NCI-H2081 treated with DMSO at 0.1 percent for 48 hours (cell line): ENCODE results near the gene ZBTB7B.

Experiments used
- DNase-seq: peaks from one replicate; lab custom pipeline; 2025; lab: John Stamatoyannopoulos, UW

The ZBTB7B gene

GRCh38 chr1:155017041-155017945 is 14.7 kb downstream of the ZBTB7B start:
- DNase-seq = no peak

DNA sequence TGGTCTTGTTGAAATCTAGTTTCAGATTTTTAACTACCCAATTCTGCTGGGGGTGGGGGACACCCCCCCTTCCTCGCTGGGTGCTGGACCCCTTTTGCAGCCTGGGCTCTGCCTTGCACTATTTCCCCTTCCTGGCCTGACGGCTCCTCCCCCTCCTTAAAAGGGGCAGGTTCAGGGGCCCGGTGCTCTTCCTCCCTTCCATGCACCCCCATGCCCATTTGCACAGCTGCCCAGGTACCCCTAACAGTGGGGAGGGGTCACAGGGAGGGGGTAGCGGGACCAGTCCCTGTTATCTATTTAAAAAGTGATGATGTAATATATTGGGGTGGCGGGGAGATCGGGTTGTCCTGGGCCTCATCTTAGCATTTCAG is 15.3 kb downstream of the ZBTB7B start:
- no peak for DNase-seq

DNA sequence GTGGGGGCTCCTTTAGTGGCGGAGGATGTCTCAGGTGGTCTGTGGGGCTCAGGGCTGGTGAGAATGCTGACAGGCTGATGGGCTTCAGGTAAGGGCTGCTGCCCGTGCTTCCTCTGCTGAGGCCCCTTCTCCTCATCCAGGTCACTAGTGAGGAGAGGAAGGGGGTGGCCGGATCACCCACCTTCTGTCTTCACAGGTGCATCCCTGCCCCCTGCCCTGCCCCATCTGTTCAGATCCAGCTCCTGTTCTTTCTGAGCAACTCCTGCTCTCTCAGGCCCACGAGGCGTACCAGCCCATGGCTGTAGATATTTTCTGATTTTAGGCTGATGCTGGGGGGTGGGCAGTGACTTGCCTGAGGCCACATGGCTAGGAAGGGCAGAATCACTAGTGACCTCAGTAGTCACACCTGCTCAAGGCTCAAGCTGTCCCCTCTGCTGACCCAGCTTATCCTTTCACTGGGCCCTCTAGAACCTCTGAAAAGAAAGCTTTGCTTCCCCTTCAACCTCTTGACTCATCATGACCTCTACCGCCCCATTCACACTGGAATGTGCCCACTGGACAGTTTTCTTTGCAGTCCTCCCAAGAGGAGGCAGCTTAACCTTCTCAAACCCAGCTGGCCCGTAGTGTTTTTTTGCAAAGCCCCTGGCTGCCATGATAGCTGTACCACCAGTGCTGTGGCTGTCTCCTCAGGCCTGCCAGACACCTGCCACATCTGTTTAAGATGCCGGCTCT is 16.2 kb downstream of the ZBTB7B start:
- no peak for DNase-seq

- DNase-seq = no peak
Observed at GRCh38 chr1:155019377-155020245, 17.0 kb downstream of the ZBTB7B start.

DNA sequence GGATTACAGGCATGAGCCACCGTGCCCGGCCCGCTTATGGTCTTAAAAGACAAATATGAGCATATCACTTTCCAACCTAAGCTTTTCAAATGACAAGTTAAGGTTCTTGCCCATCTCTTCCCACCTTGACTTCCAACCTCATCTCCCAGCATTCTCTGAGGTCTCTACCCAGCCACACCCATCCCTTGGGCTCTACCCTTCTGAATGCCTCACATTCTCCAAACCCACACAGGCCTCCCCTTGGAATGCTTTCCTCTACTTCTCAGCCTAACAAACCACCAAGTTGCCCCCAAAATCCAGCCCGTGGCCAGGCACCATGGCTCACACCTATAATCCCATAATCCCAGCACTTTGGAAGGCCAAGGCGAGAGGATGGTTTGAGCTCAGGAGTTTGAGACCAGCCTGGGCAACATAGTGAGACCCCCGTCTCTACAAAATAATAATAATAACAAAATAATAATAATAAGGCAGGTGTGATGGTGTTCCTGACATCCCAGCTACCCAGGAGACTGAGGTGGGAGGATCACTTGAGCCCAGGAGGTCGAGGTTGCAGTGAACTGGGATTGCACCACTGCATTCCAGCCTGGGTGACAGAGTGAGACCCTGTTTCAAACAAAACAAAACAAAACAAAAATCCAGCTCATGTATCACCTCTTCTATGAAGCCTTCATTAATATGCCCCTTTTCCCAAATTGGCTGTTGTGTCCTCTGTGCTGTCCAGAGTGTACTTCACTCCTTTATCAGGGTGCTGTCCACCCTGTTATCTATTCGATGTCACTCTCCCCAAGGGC is 19.7 kb downstream of the ZBTB7B start:
- DNase-seq = no peak

- DNase-seq = no peak
Observed at GRCh38 chr1:155022927-155023236, 20.3 kb downstream of the ZBTB7B start.

GRCh38 chr1:155023627-155024026 is 21.0 kb downstream of the ZBTB7B start:
- DNase-seq = no peak

DNA sequence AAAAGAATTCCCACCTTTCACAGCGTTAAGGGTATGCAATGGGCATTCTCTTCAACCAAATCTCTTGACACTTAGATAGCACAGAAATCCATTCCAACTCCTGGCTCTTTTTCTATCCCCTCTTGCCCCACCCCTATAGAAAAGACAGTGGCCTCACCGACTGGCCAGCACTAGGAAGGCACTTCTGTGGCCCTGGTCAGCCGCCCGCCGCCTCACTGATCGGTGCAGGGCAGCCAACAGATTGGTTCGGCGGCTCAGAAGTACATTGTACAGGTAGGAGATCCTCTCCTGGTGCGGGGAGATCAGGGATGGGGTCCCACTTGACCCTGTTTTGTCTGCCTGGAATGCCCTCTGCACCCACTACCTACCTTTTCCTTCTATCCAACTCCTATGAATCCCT is 21.7 kb downstream of the ZBTB7B start:
- no peak for DNase-seq

GRCh38 chr1:155026154-155026553 is 23.6 kb downstream of the ZBTB7B start:
- DNase-seq = no peak

DNA sequence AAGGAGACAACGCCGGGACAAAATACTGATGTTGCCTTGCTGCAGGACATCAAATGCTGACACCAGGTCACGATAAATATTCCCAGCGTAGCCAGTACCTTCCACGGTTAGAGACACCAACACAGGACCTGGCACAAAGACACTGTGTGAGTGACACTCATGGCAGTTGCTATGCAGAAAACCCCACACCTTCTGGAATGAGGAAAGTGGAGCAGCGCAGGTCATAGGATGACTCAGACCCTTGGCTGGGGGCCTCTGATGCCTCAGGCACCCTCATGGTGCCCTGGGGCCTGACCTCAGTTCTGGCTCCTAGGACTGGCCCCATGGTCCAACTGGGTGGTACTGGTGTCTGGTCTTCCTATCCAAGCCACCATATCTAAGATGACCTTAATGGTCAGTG is 24.0 kb downstream of the ZBTB7B start:
- DNase-seq = no peak

DNA sequence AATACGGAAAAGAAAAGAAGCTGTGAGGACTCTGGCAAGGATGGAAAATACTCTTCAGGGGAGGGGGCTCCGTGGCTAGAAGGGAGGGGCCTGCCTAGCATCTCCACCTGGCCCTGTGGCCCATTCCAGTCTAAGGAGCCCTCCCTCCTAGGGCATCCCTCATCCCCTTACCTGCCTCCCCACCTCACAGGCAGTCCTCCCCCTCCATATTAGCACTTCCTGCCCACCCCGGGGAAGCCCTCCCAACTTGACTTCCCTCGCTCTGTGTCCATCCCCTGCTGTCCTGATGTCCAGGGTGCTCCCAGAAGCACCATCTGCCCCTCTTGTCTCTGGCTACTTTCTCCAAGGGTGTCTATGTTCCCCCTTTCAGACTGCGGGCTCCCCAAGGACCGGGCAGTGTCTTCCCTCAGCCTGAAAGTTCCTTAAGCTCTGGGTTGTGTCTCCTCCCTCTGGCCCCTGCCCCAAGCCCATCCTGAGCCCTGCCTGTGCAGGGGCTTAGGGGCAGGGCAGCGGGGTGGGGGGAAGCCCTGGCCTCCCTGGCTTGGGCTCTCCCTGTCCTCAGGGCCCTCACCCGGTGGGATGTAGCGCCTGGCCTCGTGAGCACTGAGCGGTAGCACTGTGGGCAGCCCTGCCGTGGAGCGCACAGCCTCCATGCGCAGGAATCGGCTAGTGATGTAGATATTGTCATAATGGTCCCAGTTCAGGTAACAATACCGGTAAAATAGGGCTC is 27.1 kb downstream of the ZBTB7B start:
- no peak for DNase-seq

- no peak for DNase-seq
Observed at GRCh38 chr1:155030243-155030795, 27.7 kb downstream of the ZBTB7B start.

DNA sequence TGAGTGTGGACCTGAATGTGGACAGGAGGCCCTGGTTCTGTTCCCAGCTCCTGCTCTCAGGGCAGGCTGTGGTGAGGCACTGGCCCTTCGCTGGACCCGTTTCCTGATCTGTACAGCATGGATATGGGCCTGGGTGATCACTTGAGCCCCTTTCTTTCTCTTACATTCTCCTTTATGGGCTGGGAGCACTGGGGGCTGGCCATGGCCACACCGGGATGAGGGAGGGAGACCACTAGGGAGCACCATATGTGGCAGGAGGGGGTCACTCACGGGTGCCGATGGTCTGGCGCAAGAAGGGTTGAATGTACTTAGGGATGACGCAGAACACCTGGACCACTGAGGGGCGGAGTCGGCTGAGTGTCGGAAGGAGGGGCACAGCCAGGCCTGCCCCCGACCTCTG is 28.3 kb downstream of the ZBTB7B start:
- no peak for DNase-seq

GRCh38 chr1:155032886-155033285 is 30.3 kb downstream of the ZBTB7B start:
- no peak for DNase-seq

- DNase-seq = no peak
Observed at GRCh38 chr1:155033524-155033923, 30.9 kb downstream of the ZBTB7B start, which contains the start of the genes DCST1 and DCST2. Gene DCST1, plus strand, starts transcription at chr1:155033824. Its CDS starts 213 bp downstream, at chr1:155034037. Gene DCST2, minus strand, starts transcription at chr1:155033781. Its CDS starts 80 bp downstream, at chr1:155033701.

GRCh38 chr1:155034318-155035208 is 32.0 kb downstream of the ZBTB7B start:
- DNase-seq = no peak

DNA sequence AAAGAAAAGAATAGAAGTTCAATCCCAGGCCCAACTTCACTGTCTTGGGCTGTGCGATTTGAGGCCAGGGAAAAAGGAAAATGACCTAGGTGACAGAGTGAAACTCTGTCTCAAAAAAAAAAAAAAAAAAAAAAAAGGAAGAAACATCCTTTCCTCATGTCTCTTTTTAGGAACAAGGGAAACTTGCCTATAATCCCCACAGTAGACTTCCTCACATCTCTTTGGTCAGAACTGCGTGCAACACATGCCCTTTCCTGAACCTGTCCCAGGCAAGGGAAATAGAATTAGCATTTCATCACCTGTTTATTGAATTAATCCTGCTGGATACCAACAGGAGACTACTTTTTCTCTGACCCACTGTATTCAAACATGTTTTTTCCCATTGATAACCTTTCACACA is 33.3 kb downstream of the ZBTB7B start:
- no peak for DNase-seq

GRCh38 chr1:155037043-155037442 is 34.4 kb downstream of the ZBTB7B start:
- DNase-seq = no peak

GRCh38 chr1:155037851-155038441 is 35.3 kb downstream of the ZBTB7B start:
- no peak for DNase-seq
